ENCODE data around the gene UMAD1.

UMAD1 gene

GRCh38 chr7:7870555-7870954 lies 230.0 kb downstream of the UMAD1 start:
- in situ Hi-C loops (cut with MboI; ENCODE audit: low sequenced_read_pairs), result no loop called here

- in situ Hi-C loops (cut with MboI; ENCODE audit: low sequenced_read_pairs), result no loop called here
Measured at GRCh38 chr7:7876419-7876818, 235.9 kb downstream of the UMAD1 start.

GRCh38 chr7:7881581-7881980 lies 241.0 kb downstream of the UMAD1 start:
- in situ Hi-C loops (cut with MboI; ENCODE audit: low sequenced_read_pairs), result no loop called here

GRCh38 chr7:7882888-7883287 lies 242.3 kb downstream of the UMAD1 start:
- in situ Hi-C loops (cut with MboI; ENCODE audit: low sequenced_read_pairs), result no loop called here

- in situ Hi-C loops (cut with MboI; ENCODE audit: low sequenced_read_pairs), result no loop called here
Measured at GRCh38 chr7:7883394-7883793, 242.8 kb downstream of the UMAD1 start.

GRCh38 chr7:7884855-7885254 lies 244.3 kb downstream of the UMAD1 start:
- in situ Hi-C loops (cut with MboI; ENCODE audit: low sequenced_read_pairs), result no loop called here

DNA sequence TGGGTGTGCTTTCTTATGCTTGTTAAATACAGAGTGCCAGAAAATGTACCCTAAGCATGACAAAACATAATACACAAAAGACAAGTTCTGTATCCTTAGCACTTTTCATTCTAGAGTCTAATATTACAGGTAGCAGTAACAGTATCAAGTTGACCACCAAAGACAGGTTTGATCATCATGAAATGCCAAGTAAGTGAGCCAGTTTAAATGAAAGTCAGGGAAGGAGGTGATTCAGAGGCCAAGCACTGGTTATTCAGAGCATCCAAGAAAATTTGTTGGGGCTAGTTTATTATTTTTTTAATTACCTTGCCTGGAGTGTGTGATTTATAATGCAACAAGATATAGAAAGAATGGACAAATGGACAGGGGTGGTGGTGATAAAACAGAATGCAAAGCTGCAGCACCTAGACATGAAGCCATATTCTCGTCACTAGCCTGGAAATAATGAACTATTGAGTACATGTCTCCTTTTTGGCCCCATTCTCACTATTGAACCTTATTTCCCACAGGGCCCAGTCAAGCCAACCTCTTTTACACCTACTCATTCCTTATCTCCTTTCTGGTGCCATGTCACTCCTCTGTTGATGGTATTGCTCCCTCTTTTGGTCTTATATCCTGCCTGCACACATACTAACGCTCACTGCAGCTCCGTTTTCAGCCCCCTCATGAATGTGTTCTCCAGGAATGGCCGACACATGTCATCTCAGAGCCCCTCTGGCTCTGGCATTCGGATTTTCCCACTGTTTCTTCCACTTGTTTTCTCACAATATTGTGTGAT lies 249.4 kb downstream of the UMAD1 start:
- in situ Hi-C loops (cut with MboI; ENCODE audit: low sequenced_read_pairs), result no loop called here

GRCh38 chr7:7895004-7895650 lies 254.6 kb downstream of the UMAD1 start:
- in situ Hi-C loops (cut with MboI; ENCODE audit: low sequenced_read_pairs), result no loop called here

GRCh38 chr7:7895754-7896153 lies 255.2 kb downstream of the UMAD1 start:
- in situ Hi-C loops (cut with MboI; ENCODE audit: low sequenced_read_pairs), result no loop called here

DNA sequence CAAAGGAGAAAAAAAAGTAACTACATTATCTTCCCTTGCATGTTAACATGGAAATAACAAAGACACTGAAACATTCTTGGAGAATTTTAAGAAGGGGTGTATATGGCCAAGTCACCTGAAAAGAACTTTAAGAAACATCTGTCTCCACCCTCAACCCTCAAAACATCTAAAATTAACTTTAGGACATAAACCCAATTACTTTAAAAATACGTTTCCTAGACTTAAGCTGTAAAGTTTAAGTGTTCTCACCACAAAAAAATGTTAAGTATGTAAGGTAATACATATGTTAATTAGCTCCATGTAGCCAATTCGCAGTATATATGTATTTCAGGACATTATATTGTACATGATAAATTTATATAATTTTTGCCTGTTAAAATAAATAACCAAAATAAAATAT lies 257.0 kb downstream of the UMAD1 start:
- in situ Hi-C loops (cut with MboI; ENCODE audit: low sequenced_read_pairs), result no loop called here

DNA sequence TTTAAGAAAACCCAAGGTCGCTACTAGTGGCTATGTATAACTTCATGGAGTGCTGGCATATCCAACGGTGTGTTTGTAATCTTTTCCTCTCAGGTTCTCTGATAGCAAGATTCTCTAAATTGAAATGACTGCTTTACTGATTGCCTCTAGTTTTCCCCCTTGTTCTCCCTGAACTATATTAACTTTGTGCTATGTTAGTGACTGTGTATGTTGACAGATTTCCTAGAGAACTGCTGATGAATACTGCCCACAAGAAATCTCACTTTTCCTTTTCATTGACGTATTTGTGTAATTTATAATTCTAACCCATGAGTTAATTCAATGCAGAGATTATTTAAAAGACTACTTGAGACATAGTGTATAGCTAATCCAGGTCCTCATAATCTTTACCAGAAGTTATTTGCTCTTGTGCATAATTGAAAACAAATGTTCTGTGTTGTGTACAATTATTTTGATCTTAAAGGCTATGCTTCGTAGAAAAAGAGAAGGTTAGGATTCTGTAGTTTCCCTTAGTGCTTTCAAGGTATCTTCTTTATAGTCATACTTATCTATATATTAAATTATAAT lies 257.5 kb downstream of the UMAD1 start:
- in situ Hi-C loops (cut with MboI; ENCODE audit: low sequenced_read_pairs), result no loop called here

- in situ Hi-C loops (cut with MboI; ENCODE audit: low sequenced_read_pairs), result no loop called here
Measured at GRCh38 chr7:7902845-7903244, 262.3 kb downstream of the UMAD1 start.

DNA sequence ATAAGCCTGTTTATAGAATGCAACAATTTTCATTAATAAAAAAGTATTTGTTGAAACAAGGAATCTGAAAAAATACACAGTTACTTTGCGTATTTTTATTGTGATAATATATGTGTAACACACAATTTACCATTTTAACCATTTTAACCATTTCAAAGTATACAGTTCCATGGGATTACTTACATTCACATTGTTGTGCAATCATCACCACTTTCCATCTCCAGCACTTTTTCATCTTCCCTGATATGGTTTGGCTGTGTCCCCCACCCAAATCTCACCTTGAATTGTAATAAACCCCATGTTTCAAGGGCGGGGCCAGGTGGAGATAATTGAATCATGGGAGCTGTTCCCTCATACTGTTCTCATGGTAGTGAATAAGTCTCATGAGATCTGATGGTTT lies 266.8 kb downstream of the UMAD1 start:
- in situ Hi-C loops (cut with MboI; ENCODE audit: low sequenced_read_pairs), result no loop called here

DNA sequence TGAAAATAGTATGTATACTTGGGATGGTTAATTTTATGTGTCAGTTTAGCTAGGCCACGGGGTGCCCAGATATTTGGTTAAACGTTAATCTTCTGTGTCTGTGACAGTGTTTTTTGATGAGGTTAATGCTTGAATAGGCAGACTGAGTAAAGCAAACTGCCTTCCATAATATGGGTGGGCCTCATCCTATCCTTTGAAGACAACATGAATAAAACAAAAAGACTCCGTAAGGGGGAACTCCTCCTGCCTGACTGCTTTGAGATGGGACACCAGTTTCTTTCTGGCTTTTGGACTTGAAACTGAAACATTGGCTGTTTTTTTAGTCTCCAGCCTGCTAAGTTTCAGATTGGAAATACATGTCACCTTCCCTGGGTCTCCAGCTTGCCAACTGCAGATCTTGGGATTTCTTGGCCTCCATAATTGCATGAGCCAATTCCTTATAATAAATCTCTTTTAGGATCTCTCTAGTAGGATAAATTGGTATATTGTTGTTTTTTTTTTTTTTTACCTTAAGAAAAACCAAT lies 268.1 kb downstream of the UMAD1 start:
- in situ Hi-C loops (cut with MboI; ENCODE audit: low sequenced_read_pairs), result no loop called here

DNA sequence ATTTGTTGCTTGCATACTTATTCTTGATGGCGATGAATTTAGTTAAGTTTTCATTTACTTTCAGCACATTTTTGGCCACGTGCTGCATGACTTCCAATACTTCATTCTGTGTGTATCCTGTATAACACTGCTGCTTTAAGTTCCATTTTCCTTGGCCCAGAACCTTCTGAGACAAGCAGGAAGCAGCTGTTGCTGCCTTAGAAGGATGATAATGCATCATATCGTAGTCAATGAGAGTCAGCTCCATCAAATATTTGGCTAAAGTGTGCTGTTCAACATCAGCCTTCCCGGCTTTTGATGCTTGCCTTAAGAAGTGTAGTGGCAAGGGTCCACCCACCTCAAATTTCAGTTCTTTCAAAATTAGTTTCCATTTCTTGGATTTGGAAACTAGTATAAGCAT lies 268.8 kb downstream of the UMAD1 start:
- in situ Hi-C loops (cut with MboI; ENCODE audit: low sequenced_read_pairs), result no loop called here

DNA sequence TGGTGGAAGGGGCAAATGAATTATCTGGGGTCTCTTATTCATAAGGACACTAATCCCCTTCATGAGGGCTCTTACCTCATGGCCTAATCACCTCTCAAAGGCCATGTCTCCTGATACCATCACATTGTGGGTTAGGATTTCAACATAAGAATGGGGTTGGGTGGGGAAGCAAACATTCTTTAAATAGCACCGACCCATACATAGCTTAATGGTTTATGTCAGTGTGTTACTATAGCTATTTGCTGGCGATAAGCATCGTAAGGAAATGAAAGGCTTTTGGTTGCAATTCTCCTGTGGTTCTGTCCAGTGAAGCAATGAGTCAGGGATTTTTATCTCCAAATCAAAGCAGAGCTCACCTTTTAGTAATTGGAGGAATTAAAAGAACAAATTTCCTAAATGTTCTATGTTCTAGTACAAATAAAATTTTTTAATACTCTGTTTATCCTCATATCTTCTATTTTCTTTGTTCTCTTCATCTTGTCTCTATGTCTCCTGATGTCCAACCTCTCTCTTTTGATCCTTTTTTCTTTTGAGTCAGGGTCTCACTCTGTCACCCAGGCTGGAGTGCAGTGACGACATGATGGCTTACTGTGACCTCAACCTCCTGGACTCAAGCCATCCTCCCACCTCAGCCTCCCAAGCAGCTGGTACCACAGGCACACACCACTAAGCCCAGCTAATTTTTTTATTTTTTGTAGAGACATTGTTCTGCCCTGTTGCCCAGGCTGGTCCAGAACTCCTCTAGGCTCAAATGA lies 271.0 kb downstream of the UMAD1 start:
- in situ Hi-C loops (cut with MboI; ENCODE audit: low sequenced_read_pairs), result no loop called here

DNA sequence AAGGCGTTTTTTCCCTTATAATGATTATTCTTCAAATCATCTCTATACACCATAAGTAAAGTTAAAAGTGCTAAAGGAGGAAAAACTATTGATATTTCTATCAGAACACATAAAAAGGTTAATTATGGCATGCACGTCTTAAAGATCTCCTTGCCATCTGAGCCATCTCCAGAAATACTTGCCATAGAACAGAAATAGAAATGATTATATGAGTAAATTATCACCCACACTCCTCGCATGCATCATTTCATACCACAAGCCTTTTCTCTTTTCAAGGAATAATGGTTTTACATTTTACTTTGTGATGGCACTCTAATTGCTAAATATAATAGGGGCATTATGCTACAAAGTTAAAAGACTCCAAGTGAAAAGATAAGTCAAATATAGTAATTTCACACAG lies 272.4 kb downstream of the UMAD1 start:
- in situ Hi-C loops (cut with MboI; ENCODE audit: low sequenced_read_pairs), result no loop called here

- in situ Hi-C loops (cut with MboI; ENCODE audit: low sequenced_read_pairs), result no loop called here
Measured at GRCh38 chr7:7913504-7913903, 273.0 kb downstream of the UMAD1 start.

GRCh38 chr7:7914547-7914946 lies 274.0 kb downstream of the UMAD1 start:
- in situ Hi-C loops (cut with MboI; ENCODE audit: low sequenced_read_pairs), result no loop called here

GRCh38 chr7:7916064-7916463 lies 275.5 kb downstream of the UMAD1 start:
- in situ Hi-C loops (cut with MboI; ENCODE audit: low sequenced_read_pairs), result no loop called here

DNA sequence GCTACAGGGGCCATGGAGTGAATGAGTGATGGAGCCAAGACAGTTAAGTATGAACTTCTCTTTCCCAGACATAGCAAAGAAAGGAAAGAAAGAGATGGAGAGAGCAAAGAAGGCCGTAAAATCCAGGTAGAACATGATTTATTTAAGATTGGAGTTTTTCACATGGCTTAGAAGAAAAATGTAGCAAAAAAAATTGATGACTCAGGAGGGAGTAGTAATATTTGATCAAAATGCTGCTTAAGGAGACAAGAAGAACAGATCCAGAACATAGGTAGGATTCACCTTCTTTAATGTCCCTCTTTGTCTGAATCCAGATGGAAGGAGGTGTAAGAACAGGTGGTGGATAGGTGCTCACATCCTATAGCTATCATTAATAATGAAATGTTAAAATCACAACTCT lies 277.0 kb downstream of the UMAD1 start:
- in situ Hi-C loops (cut with MboI; ENCODE audit: low sequenced_read_pairs), result no loop called here
